Nephron (organoid): ENCODE data around the gene FKBP1C.
"Not testable (repeated sequence)": the region's sequence is repeated elsewhere in the genome, so short reads cannot be mapped to it uniquely, and the experiment has no call there.

ENCODE experiments used
- H3K27ac Mint-ChIP-seq, 3 experiments: 2 replicates each; pipeline ENCODE4 v1.8.0; 2020; ENCODE audit warnings: mixed read lengths in 3 of 3, mild to moderate bottlenecking in 2 of 3, moderate library complexity in 1 of 3
- H3K27me3 Mint-ChIP-seq: 2 replicates; pipeline ENCODE4 v1.8.0; 2021; ENCODE audit warnings: low read depth, mild to moderate bottlenecking, moderate library complexity, mixed read lengths
- H3K36me3 Mint-ChIP-seq: 2 replicates; pipeline ENCODE4 v1.8.0; 2020; ENCODE audit warnings: low read depth, mixed read lengths
- H3K4me1 Mint-ChIP-seq: 2 replicates; pipeline ENCODE4 v1.8.0; 2020; ENCODE audit warnings: mixed read lengths
- H3K4me3 Mint-ChIP-seq, 3 experiments: 2 replicates each; pipeline ENCODE4 v1.8.0; 2020; ENCODE audit warnings: mild to moderate bottlenecking in 3 of 3, mixed read lengths in 3 of 3, moderate library complexity in 2 of 3
- H3K9me3 Mint-ChIP-seq: 2 replicates; pipeline ENCODE4 v1.8.0; 2020; ENCODE audit warnings: mixed read lengths
- TF ChIP-seq, protein P1 (sequence below), 3 experiments: fragments of 200-600 bp; sonication (generic); IDR thresholded peaks; one replicate each; pipeline ENCODE4 v1.5.0; 2021; ENCODE audit warnings: antibody characterized with exemption in 3 of 3; ENCODE audit not compliant: unreplicated experiment in 3 of 3

The FKBP1C gene

DNA sequence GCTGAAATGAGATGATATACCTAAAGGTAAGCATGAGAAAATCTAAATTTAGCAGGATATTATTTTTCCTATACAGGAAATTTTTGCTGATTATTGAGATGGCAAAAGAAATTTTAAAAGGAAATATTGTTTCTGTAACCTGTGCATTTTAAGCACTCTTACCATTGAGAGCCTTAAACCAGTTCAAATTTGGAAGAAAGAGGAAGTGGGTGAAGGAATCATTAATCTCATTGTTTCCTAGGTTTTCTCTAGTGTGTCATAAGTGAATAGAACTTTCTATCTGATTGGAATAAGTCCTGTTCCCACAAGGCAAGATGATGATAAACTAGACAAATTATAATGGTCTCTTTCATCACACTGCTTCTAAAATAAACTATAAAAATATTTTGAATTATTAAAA is 22.4 kb upstream of the FKBP1C start:
- TF ChIP-seq, protein P1, sequence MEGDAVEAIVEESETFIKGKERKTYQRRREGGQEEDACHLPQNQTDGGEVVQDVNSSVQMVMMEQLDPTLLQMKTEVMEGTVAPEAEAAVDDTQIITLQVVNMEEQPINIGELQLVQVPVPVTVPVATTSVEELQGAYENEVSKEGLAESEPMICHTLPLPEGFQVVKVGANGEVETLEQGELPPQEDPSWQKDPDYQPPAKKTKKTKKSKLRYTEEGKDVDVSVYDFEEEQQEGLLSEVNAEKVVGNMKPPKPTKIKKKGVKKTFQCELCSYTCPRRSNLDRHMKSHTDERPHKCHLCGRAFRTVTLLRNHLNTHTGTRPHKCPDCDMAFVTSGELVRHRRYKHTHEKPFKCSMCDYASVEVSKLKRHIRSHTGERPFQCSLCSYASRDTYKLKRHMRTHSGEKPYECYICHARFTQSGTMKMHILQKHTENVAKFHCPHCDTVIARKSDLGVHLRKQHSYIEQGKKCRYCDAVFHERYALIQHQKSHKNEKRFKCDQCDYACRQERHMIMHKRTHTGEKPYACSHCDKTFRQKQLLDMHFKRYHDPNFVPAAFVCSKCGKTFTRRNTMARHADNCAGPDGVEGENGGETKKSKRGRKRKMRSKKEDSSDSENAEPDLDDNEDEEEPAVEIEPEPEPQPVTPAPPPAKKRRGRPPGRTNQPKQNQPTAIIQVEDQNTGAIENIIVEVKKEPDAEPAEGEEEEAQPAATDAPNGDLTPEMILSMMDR (IDR thresholded peaks at IDR 0.05; ENCODE audit: unreplicated experiment in 3 of 3) = no peak
- Mint-ChIP-seq H3K27me3 (peaks cover 3% of the 10 kb centered on the region), H3K4me1 (no peaks in the 10 kb centered on the region), H3K27ac (no peak overlapping the region), H3K36me3 (no peaks in the 10 kb centered on the region), H3K4me3 (no peak overlapping the region), H3K9me3 (no peaks in the 10 kb centered on the region)

DNA sequence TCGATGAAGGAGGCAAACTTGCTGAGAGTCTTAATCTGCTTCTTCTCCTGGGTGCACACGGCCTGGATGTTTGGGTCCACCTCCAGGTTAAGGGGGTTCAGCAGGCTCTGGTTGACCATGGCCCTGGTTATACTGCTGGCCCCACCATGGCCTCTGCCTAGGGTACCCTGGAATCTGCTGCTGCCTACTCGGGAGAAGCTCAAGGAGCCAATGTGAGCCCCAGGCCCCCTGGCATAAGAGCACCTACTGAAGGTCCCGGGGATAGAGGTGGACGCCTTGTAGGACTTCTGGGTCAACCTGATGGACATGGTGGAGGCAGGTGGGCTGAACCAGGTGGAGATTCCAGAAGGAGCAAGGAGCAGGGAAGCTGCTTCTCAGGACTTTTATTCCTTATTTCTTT is 17.9 kb upstream of the FKBP1C start:
- Mint-ChIP-seq H3K27ac (no peak overlapping the region), H3K9me3 (peaks cover 2% of the 10 kb centered on the region), H3K4me3 (no peak overlapping the region)

GRCh38 chr6:63197741-63198140 is 13.5 kb upstream of the FKBP1C start:
- Mint-ChIP-seq H3K36me3 (no peaks in the 10 kb centered on the region), H3K27ac (no peak overlapping the region), H3K4me3 (no peak overlapping the region), H3K27me3 (peaks cover 3% of the 10 kb centered on the region), H3K9me3 (peaks cover 6% of the 10 kb centered on the region), H3K4me1 (no peaks in the 10 kb centered on the region)
- TF ChIP-seq, protein P1 (IDR thresholded peaks at IDR 0.05; ENCODE audit: unreplicated experiment in 3 of 3) = no peak

More for the DNA sequence above, 17.9 kb upstream of the FKBP1C start:
- peaks cover 3% of the 10 kb centered on the region for H3K27me3 Mint-ChIP-seq
- no peaks in the 10 kb centered on the region for H3K4me1 Mint-ChIP-seq
- no peaks in the 10 kb centered on the region for H3K36me3 Mint-ChIP-seq
- TF ChIP-seq, protein P1 (IDR thresholded peaks at IDR 0.05; ENCODE audit: unreplicated experiment in 3 of 3) = no peak

DNA sequence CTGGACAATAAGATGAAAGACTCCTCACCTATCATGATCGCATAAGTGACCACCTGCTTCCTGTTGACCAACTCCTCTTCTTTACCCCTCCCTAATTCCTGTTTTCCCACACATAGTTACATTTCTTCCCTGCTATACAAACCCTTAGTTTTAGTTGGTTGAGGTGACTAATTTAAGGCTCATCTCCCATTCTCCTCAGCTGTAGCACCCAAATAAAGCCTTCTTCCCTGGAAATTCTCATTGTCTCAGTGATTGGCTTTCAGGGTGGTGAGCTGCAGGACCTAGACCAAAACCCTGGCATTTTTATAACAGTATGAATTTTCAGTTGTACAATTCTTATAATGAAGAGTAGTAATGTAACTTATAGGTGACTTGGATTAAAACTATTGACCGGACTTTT is 2.1 kb downstream of the FKBP1C start:
- Mint-ChIP-seq H3K27ac (no peak overlapping the region), H3K9me3 (peaks cover 19% of the 10 kb centered on the region), H3K4me3 (no peak overlapping the region), H3K4me1 (no peaks in the 10 kb centered on the region), H3K27me3 (no peaks in the 10 kb centered on the region), H3K36me3 (no peaks in the 10 kb centered on the region)
- TF ChIP-seq, protein P1 (IDR thresholded peaks at IDR 0.05; ENCODE audit: unreplicated experiment in 3 of 3) = no peak

DNA sequence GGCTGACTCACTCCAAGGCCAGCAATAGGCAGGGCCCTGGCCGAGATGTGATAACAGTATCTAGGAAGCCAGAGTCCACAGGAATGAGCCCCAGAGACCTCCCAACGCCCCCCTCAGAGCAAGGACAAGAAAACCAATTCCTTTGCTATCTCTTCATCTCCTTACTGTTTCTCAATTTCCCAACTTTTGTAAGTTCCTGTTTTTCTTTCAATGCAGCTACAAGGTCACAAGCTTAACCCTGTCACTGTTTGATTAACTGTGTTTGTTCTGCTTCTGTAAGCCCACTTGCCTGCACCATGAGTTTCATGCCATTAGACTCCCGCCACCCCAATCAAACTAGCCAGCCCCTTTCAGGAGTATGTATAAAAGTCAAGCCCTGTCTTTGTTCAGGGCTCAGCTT is 3.5 kb downstream of the FKBP1C start:
- Mint-ChIP-seq H3K27me3 (no peaks in the 10 kb centered on the region), H3K4me1 (peaks cover 5% of the 10 kb centered on the region), H3K4me3 (no peak overlapping the region), H3K36me3 (no peaks in the 10 kb centered on the region), H3K9me3 (peaks cover 19% of the 10 kb centered on the region), H3K27ac (no peak overlapping the region)
- TF ChIP-seq, protein P1 (IDR thresholded peaks at IDR 0.05; ENCODE audit: unreplicated experiment in 3 of 3) = no peak

DNA sequence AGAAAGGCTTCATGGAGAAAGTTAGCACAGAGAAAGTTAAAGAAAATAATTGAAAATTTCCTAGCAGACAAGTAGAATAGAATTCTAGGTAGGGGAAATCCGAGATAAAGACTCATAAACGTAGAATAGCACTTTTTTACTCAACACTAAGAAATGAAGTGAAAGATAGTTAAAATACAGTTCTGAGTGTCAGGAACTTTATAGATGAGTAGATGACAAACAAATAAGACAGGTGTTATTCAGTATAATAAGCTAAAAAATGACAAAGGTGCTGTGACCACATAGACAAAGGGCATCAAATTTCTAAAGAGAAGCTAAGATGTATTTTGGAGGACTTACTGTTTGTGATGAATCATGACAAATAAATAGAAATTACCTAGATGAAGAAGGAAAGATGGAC is 12.9 kb downstream of the FKBP1C start:
- peaks cover 6% of the 10 kb centered on the region for H3K9me3 Mint-ChIP-seq
- no peaks in the 10 kb centered on the region for H3K27me3 Mint-ChIP-seq
- no peak overlapping the region for H3K27ac Mint-ChIP-seq
- no peaks in the 10 kb centered on the region for H3K36me3 Mint-ChIP-seq
- H3K4me1 Mint-ChIP-seq = no peaks in the 10 kb centered on the region
- TF ChIP-seq, protein P1 (IDR thresholded peaks at IDR 0.05; ENCODE audit: unreplicated experiment in 3 of 3) = no peak
- no peak overlapping the region for H3K4me3 Mint-ChIP-seq

- H3K4me3 Mint-ChIP-seq, H3K9me3 Mint-ChIP-seq, H3K4me1 Mint-ChIP-seq, H3K36me3 Mint-ChIP-seq, H3K27ac Mint-ChIP-seq, H3K27me3 Mint-ChIP-seq: not testable (repeated sequence)
Observed at GRCh38 chr6:63225987-63226386, 14.7 kb downstream of the FKBP1C start.

DNA sequence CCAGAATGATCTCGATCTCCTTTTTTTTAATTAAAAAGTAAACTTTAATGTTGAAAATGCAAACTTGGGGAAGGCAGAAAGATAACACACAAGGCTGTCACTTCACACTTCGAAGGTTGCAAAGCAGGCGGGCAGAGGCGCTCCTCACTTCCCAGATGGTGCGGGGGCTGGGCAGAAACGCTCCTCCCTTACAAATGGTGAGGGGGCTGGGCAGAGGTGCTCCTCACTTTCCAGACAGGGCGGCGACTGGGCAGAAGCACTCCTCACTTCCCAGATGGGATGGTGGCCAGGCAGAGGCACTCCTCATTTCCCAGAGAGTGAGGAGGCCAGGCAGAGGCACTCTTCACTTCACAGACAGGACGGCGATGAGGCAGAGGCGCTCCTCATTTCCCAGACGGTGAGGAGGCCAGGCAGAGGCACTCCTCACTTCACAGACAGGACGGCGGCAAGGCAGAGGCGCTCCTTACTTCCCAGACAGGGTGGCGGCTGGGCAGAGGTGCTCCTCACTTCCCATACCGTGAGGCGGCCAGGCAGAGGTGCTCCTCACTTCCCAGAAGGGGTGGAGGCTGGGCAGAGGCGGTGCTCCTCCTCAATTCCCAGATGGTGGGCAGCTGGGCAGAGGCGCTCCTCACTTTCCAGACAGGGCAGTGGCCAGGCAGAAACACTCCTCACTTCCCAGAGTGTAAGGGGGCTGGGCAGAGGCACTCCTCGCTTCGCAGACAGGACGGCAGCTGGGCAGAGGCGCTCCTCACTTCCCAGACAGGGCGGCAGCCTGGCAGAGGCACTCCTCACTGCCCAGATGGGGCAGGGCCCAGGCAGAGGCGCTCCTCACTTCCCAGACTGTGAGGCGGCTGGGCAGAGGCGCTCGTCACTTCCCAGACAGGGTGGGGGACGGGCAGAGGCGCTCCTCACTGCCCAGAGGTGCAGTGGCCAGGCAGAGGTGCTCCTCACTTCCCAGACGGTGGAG is 16.9 kb downstream of the FKBP1C start:
- peaks cover 13% of the 10 kb centered on the region for H3K9me3 Mint-ChIP-seq
- H3K4me1 Mint-ChIP-seq, H3K36me3 Mint-ChIP-seq, H3K27ac Mint-ChIP-seq, H3K4me3 Mint-ChIP-seq, H3K27me3 Mint-ChIP-seq: not testable (repeated sequence)
